Esophagus squamous epithelium (tissue), 5 donors: ENCODE data around the gene SRSF3. TPM values are rescaled to one million over a fixed set of nuclear protein-coding genes. Genes with fewer than 3 reads are reported as not detected.
A peak's percentile ranks its signal among the peaks of the same experiment; 100 is the strongest.

Source experiments
- DNase-seq: peaks from one replicate; lab custom pipeline; 2025; lab: John Stamatoyannopoulos, UW
- H3K27ac ChIP-seq, 4 donors: fragments of 200-600 bp; sonication (generic); one replicate each; pipeline ENCODE4 v1.5.1; 2016 to 2019; ENCODE audit warnings: mild to moderate bottlenecking in 1 of 4
- H3K27me3 ChIP-seq, 4 donors: fragments of 200-600 bp; sonication (generic); 1 replicate in 3 of 4; 2 replicates in 1 of 4; pipeline versions ENCODE4 v1.5.1 to v1.6.0; 2017 to 2021; ENCODE audit warnings: antibody characterized with exemption in 1 of 4
- H3K36me3 ChIP-seq, 3 donors: fragments of 200-600 bp; sonication (generic); one replicate each; pipeline ENCODE4 v1.5.1; 2016 to 2019
- H3K4me1 ChIP-seq, 3 donors: fragments of 200-600 bp; sonication (generic); one replicate each; pipeline ENCODE4 v1.5.1; 2017 to 2019
- H3K4me3 ChIP-seq, 4 donors: fragments of 200-600 bp; sonication (generic); 1 replicate in 3 of 4; 2 replicates in 1 of 4; pipeline ENCODE4 v1.5.1; 2016 to 2019; ENCODE audit warnings: mild to moderate bottlenecking in 2 of 4, moderate library complexity in 1 of 4
- H3K9me3 ChIP-seq, 3 donors: fragments of 200-600 bp; sonication (generic); one replicate each; pipeline ENCODE4 v1.5.1; 2016 to 2019
- CTCF ChIP-seq, 6 experiments: fragments of 450-650 bp in 4 of 6; fragments of 200-600 bp in 2 of 6; sonication (generic) in 2 of 6; IDR thresholded peaks; one replicate each; pipeline ENCODE4 v1.5.1; 2016 to 2019; ENCODE audit warnings: antibody characterized with exemption in 6 of 6, mild to moderate bottlenecking in 4 of 6, moderate library complexity in 4 of 6
- POLR2A ChIP-seq, 4 donors: fragments of 450-650 bp; IDR thresholded peaks; one replicate each; pipeline ENCODE4 v1.6.1; 2017; ENCODE audit warnings: antibody characterized with exemption in 4 of 4, mild to moderate bottlenecking in 4 of 4, moderate library complexity in 3 of 4
- WGBS, 2 donors: methylation state at CpG; one replicate each; pipeline ENCODE4 v1.1.5; 2018; 5-methylcytosine and 5-hydroxymethylcytosine counted together
- intact Hi-C: fragments of 100-400 bp; cut with DNase I; formaldehyde crosslinking; loops from one replicate; pipeline ENCODE4 v1.15.0; 2022
- total RNA-seq, 4 donors: library from RNA; depleted of rRNA; stranded (reverse); fragments of >200 nt; gene quantifications; one replicate each; pipeline ENCODE4 v1.1.0, GENCODE V29; 2016
- donor health status: DM: yes; HTN: yes; CAD: no.

The SRSF3 gene
- total RNA-seq, 4 donors from 2014 or later, result 111 to 213 (median 185) TPM

- intact Hi-C loops, result no loop called here
- H3K4me1 ChIP-seq, result peaks cover 10 to 48% (median 45%) of the 10 kb centered on the region in 3 donors
- no peaks in the 10 kb centered on the region for H3K27me3 ChIP-seq
- H3K27ac ChIP-seq, result peak overlapping the region in 3 of 4 donors; percentile 74 to 83 (median 75)
- H3K4me3 ChIP-seq, result no peak overlapping the region
- H3K36me3 ChIP-seq, result no peaks in the 10 kb centered on the region
- DNase-seq, result no peak
- H3K9me3 ChIP-seq, result no peaks in the 10 kb centered on the region
- 86 to 100% methylated on average over 3 to 5 of the region's 5 CpGs for WGBS, 2 donors
- TF ChIP-seq POLR2A (IDR thresholded peaks at IDR 0.05), result no peak
- no peak for TF ChIP-seq CTCF (IDR thresholded peaks at IDR 0.05)
Observed at GRCh38 chr6:36627141-36627540, 33.0 kb downstream of the SRSF3 start.

- H3K36me3 ChIP-seq, result no peaks in the 10 kb centered on the region
- TF ChIP-seq CTCF (IDR thresholded peaks at IDR 0.05) (no peak), POLR2A (IDR thresholded peaks at IDR 0.05) (no peak)
- intact Hi-C loops, result no loop called here
- peak overlapping the region in 1 of 4 donors; percentile 16 for H3K4me3 ChIP-seq
- no peaks in the 10 kb centered on the region for H3K9me3 ChIP-seq
- no peak for DNase-seq
- 7 to 14% methylated on average over 2 to 3 of the region's 4 CpGs for WGBS, 2 donors
- peak overlapping the region in 3 of 4 donors; percentile 74 to 83 (median 75) for H3K27ac ChIP-seq
- H3K4me1 ChIP-seq, result peaks cover 10 to 47% (median 45%) of the 10 kb centered on the region in 3 donors
- H3K27me3 ChIP-seq, result no peaks in the 10 kb centered on the region
Observed at GRCh38 chr6:36627801-36628246, 33.7 kb downstream of the SRSF3 start.

GRCh38 chr6:36629784-36630183 is 35.6 kb downstream of the SRSF3 start:
- peak overlapping the region in 3 of 4 donors; percentile 67 to 86 (median 75) for H3K27ac ChIP-seq
- no peaks in the 10 kb centered on the region for H3K36me3 ChIP-seq
- DNase-seq, result no peak
- H3K4me1 ChIP-seq, result peaks cover 10 to 37% (median 35%) of the 10 kb centered on the region in 3 donors
- TF ChIP-seq CTCF (IDR thresholded peaks at IDR 0.05) (no peak), POLR2A (IDR thresholded peaks at IDR 0.05) (no peak)
- H3K27me3 ChIP-seq, result no peaks in the 10 kb centered on the region
- no peak overlapping the region for H3K4me3 ChIP-seq
- WGBS, 2 donors, result 83 to 87% methylated on average over 10 to 11 of the region's 11 CpGs
- H3K9me3 ChIP-seq, result no peaks in the 10 kb centered on the region
- intact Hi-C loops, result no loop called here

- H3K4me3 ChIP-seq, result no peak overlapping the region
- no peak for DNase-seq
- H3K4me1 ChIP-seq, result peaks cover 10 to 29% (median 27%) of the 10 kb centered on the region in 3 donors
- 75 to 78% methylated on average over 12 to 13 of the region's 14 CpGs for WGBS, 2 donors
- no peaks in the 10 kb centered on the region for H3K9me3 ChIP-seq
- H3K36me3 ChIP-seq, result no peaks in the 10 kb centered on the region
- TF ChIP-seq CTCF (IDR thresholded peaks at IDR 0.05) (no peak), POLR2A (IDR thresholded peaks at IDR 0.05) (no peak)
- no peak overlapping the region for H3K27ac ChIP-seq
- H3K27me3 ChIP-seq, result no peaks in the 10 kb centered on the region
- intact Hi-C loops, result no loop called here
Observed at GRCh38 chr6:36631326-36632011, 37.3 kb downstream of the SRSF3 start.

- Histone ChIP-seq H3K4me3 (no peak overlapping the region), H3K9me3 (no peaks in the 10 kb centered on the region), H3K4me1 (peaks cover 5 to 15% (median 13%) of the 10 kb centered on the region in 3 donors), H3K36me3 (no peaks in the 10 kb centered on the region), H3K27me3 (no peaks in the 10 kb centered on the region), H3K27ac (no peak overlapping the region)
- 91 to 100% methylated on average over 5 of the region's 6 CpGs for WGBS, 2 donors
- intact Hi-C loops, result no loop called here
- TF ChIP-seq CTCF (IDR thresholded peaks at IDR 0.05), result no peak
- TF ChIP-seq POLR2A (IDR thresholded peaks at IDR 0.05), result no peak
- DNase-seq, result no peak
Observed at GRCh38 chr6:36633370-36633769, 39.2 kb downstream of the SRSF3 start.
